Activated CD4-positive, alpha-beta T cell treated with anti-CD3 and anti-CD28 coated beads, Interleukin-2, amount 10 ng/mL, durations not matched to agents 24 days and 14 days (primary cell): ENCODE results near the gene LGALS8. TPM values are rescaled to one million over a fixed set of nuclear protein-coding genes. Genes with fewer than 3 reads are reported as not detected.
"Not testable (repeated sequence)": the region's sequence is repeated elsewhere in the genome, so short reads cannot be mapped to it uniquely, and the experiment has no call there.

Source experiments
- DNase-seq: peaks from one replicate; pipeline ENCODE4 v3.0.0; 2022
- H3K27ac Mint-ChIP-seq: one replicate; pipeline ENCODE4 v1.8.0; 2022; ENCODE audit warnings: mild to moderate bottlenecking, mixed read lengths
- H3K27me3 Mint-ChIP-seq: one replicate; pipeline ENCODE4 v1.8.0; 2022; ENCODE audit warnings: mixed read lengths
- H3K36me3 Mint-ChIP-seq: one replicate; pipeline ENCODE4 v1.8.0; 2022; ENCODE audit warnings: low read depth, mild to moderate bottlenecking, mixed read lengths
- H3K4me1 Mint-ChIP-seq: one replicate; pipeline ENCODE4 v1.8.0; 2021; ENCODE audit warnings: mixed read lengths
- H3K4me3 Mint-ChIP-seq: one replicate; pipeline ENCODE4 v1.8.0; 2022; ENCODE audit warnings: mild to moderate bottlenecking, moderate library complexity, mixed read lengths
- H3K9me3 Mint-ChIP-seq: one replicate; pipeline ENCODE4 v1.8.0; 2021; ENCODE audit warnings: mixed read lengths
- intact Hi-C: fragments of 100-400 bp; cut with micrococcal nuclease; formaldehyde crosslinking; loops from one replicate; pipeline ENCODE4 v1.15.1; 2023
- total RNA-seq: library from RNA; stranded (reverse); gene quantifications from 2 replicates; pipeline ENCODE4 v1.2.3, GENCODE V29; 2022

Gene LGALS8
- total RNA-seq: 68.9 and 71.9 TPM in 2 replicates

- Mint-ChIP-seq H3K9me3 (no peaks in the 10 kb centered on the region), H3K36me3 (peaks cover 23% of the 10 kb centered on the region), H3K4me3 (peak within 1 kb of the TSS; percentile 93), H3K27me3 (no peaks in the 10 kb centered on the region), H3K27ac (peak within 1 kb of the TSS; percentile 98), H3K4me1 (peaks cover 19% of the 10 kb centered on the region)
- intact Hi-C loops: loop anchor here (1.0 to 5.0 kb wide), 6 partner anchors 11 to 381 kb away; partner anchors contain the start of genes ERO1B, GPR137B, HEATR1 and MTR
- peak; percentile 95 for DNase-seq
Observed at GRCh38 chr1:236523704-236524141, at the start of gene LGALS8. TSS of gene LGALS8 (plus strand) at chr1:236523982. CDS start at chr1:236526071, 2,089 bp downstream.

GRCh38 chr1:236476019-236476418 lies 47.8 kb upstream of the LGALS8 start:
- no peak for DNase-seq
- no peaks in the 10 kb centered on the region for H3K36me3 Mint-ChIP-seq
- peaks cover 3% of the 10 kb centered on the region for H3K27me3 Mint-ChIP-seq

GRCh38 chr1:236480758-236481436 lies 42.9 kb upstream of the LGALS8 start:
- H3K27me3 Mint-ChIP-seq: no peaks in the 10 kb centered on the region
- H3K4me3 Mint-ChIP-seq: no peak overlapping the region
- no peak for DNase-seq
- intact Hi-C loops: no loop called here
- H3K36me3 Mint-ChIP-seq: peaks cover 8% of the 10 kb centered on the region
- H3K9me3 Mint-ChIP-seq: no peaks in the 10 kb centered on the region
- H3K4me1 Mint-ChIP-seq: no peaks in the 10 kb centered on the region
- H3K27ac Mint-ChIP-seq: no peak overlapping the region

More at GRCh38 chr1:236476019-236476418, 47.8 kb upstream of the LGALS8 start:
- H3K9me3 Mint-ChIP-seq: no peaks in the 10 kb centered on the region
- intact Hi-C loops: no loop called here
- no peaks in the 10 kb centered on the region for H3K4me1 Mint-ChIP-seq
- H3K27ac Mint-ChIP-seq: no peak overlapping the region
- no peak overlapping the region for H3K4me3 Mint-ChIP-seq

GRCh38 chr1:236484310-236484971 lies 39.3 kb upstream of the LGALS8 start:
- H3K4me1 Mint-ChIP-seq: peaks cover 2% of the 10 kb centered on the region
- peaks cover 8% of the 10 kb centered on the region for H3K36me3 Mint-ChIP-seq
- no peak overlapping the region for H3K4me3 Mint-ChIP-seq
- peaks cover 3% of the 10 kb centered on the region for H3K27me3 Mint-ChIP-seq
- no peak overlapping the region for H3K27ac Mint-ChIP-seq
- no peaks in the 10 kb centered on the region for H3K9me3 Mint-ChIP-seq
- intact Hi-C loops: no loop called here
- DNase-seq: no peak

GRCh38 chr1:236486356-236487002 lies 37.3 kb upstream of the LGALS8 start:
- peaks cover 10% of the 10 kb centered on the region for H3K4me1 Mint-ChIP-seq
- DNase-seq: no peak
- peaks cover 8% of the 10 kb centered on the region for H3K36me3 Mint-ChIP-seq
- intact Hi-C loops: no loop called here
- no peak overlapping the region for H3K4me3 Mint-ChIP-seq
- no peaks in the 10 kb centered on the region for H3K9me3 Mint-ChIP-seq
- H3K27me3 Mint-ChIP-seq: peaks cover 12% of the 10 kb centered on the region
- no peak overlapping the region for H3K27ac Mint-ChIP-seq

- H3K4me3 Mint-ChIP-seq, H3K9me3 Mint-ChIP-seq, H3K36me3 Mint-ChIP-seq, intact Hi-C loops, H3K27ac Mint-ChIP-seq, DNase-seq: not testable (repeated sequence)
- peaks cover 13% of the 10 kb centered on the region for H3K4me1 Mint-ChIP-seq
- peaks cover 26% of the 10 kb centered on the region for H3K27me3 Mint-ChIP-seq
Observed at GRCh38 chr1:236489161-236489560, 34.6 kb upstream of the LGALS8 start.

- peak; percentile 64 for DNase-seq
- H3K4me1 Mint-ChIP-seq: peaks cover 13% of the 10 kb centered on the region
- no peak overlapping the region for H3K4me3 Mint-ChIP-seq
- H3K36me3 Mint-ChIP-seq: peaks cover 1% of the 10 kb centered on the region
- no peak overlapping the region for H3K27ac Mint-ChIP-seq
- peaks cover 26% of the 10 kb centered on the region for H3K27me3 Mint-ChIP-seq
- H3K9me3 Mint-ChIP-seq: no peaks in the 10 kb centered on the region
- intact Hi-C loops: loop anchor here (1.0 to 10.0 kb wide), 3 partner anchors 205 to 387 kb away; partner anchors contain the start of gene ERO1B
Observed at GRCh38 chr1:236489710-236490377, 33.9 kb upstream of the LGALS8 start.

- Mint-ChIP-seq H3K9me3 (no peaks in the 10 kb centered on the region), H3K36me3 (no peaks in the 10 kb centered on the region), H3K27me3 (peaks cover 26% of the 10 kb centered on the region), H3K4me3 (no peak overlapping the region), H3K4me1 (peaks cover 14% of the 10 kb centered on the region), H3K27ac (no peak overlapping the region)
- no peak for DNase-seq
- intact Hi-C loops: loop anchor here (10.0 kb wide), 1 partner anchor 207 kb away; the partner anchor contains the start of gene ERO1B
Observed at GRCh38 chr1:236491469-236492136, 32.2 kb upstream of the LGALS8 start.

GRCh38 chr1:236492378-236492777 lies 31.4 kb upstream of the LGALS8 start:
- peaks cover 26% of the 10 kb centered on the region for H3K27me3 Mint-ChIP-seq
- H3K9me3 Mint-ChIP-seq: no peaks in the 10 kb centered on the region
- H3K4me3 Mint-ChIP-seq: no peak overlapping the region
- no peak overlapping the region for H3K27ac Mint-ChIP-seq
- H3K4me1 Mint-ChIP-seq: peaks cover 14% of the 10 kb centered on the region
- intact Hi-C loops: loop anchor here (10.0 kb wide), 1 partner anchor 208 kb away; the partner anchor contains the start of gene ERO1B
- H3K36me3 Mint-ChIP-seq: no peaks in the 10 kb centered on the region
- no peak for DNase-seq

- Mint-ChIP-seq H3K36me3 (no peaks in the 10 kb centered on the region), H3K4me3 (no peak overlapping the region), H3K4me1 (peaks cover 12% of the 10 kb centered on the region), H3K9me3 (no peaks in the 10 kb centered on the region), H3K27me3 (peaks cover 23% of the 10 kb centered on the region), H3K27ac (no peak overlapping the region)
- intact Hi-C loops: loop anchor here (10.0 kb wide), 1 partner anchor 209 kb away; the partner anchor contains the start of gene ERO1B
- DNase-seq: no peak
Observed at GRCh38 chr1:236494082-236494481, 29.7 kb upstream of the LGALS8 start.

- intact Hi-C loops: loop anchor here (10.0 kb wide), 1 partner anchor 210 kb away; the partner anchor contains the start of gene ERO1B
- H3K27ac Mint-ChIP-seq: no peak overlapping the region
- H3K9me3 Mint-ChIP-seq: no peaks in the 10 kb centered on the region
- no peak overlapping the region for H3K4me3 Mint-ChIP-seq
- H3K36me3 Mint-ChIP-seq: no peaks in the 10 kb centered on the region
- no peak for DNase-seq
- H3K27me3 Mint-ChIP-seq: peaks cover 21% of the 10 kb centered on the region
- peaks cover 9% of the 10 kb centered on the region for H3K4me1 Mint-ChIP-seq
Observed at GRCh38 chr1:236494586-236495466, 29.0 kb upstream of the LGALS8 start.

- Mint-ChIP-seq H3K4me3 (no peak overlapping the region), H3K4me1 (peaks cover 9% of the 10 kb centered on the region), H3K36me3 (no peaks in the 10 kb centered on the region), H3K27ac (no peak overlapping the region), H3K27me3 (peaks cover 19% of the 10 kb centered on the region), H3K9me3 (no peaks in the 10 kb centered on the region)
- intact Hi-C loops: loop anchor here (10.0 kb wide), 1 partner anchor 211 kb away; the partner anchor contains the start of gene ERO1B
- no peak for DNase-seq
Observed at GRCh38 chr1:236495467-236496112, 28.2 kb upstream of the LGALS8 start.
